Amniotic epithelial cell (primary cell): Measurements from ENCODE around the gene CYS1.
"Not testable (repeated sequence)": the region's sequence is repeated elsewhere in the genome, so short reads cannot be mapped to it uniquely, and the experiment has no call there.

Source experiments
- DNase-seq: peaks from one replicate; pipeline ENCODE4 v3.0.0-alpha.2; 2010; ENCODE audit warnings: low read depth

The CYS1 gene

GRCh38 chr2:10046931-10047330 is 33.3 kb downstream of the CYS1 start:
- DNase-seq: no peak

DNA sequence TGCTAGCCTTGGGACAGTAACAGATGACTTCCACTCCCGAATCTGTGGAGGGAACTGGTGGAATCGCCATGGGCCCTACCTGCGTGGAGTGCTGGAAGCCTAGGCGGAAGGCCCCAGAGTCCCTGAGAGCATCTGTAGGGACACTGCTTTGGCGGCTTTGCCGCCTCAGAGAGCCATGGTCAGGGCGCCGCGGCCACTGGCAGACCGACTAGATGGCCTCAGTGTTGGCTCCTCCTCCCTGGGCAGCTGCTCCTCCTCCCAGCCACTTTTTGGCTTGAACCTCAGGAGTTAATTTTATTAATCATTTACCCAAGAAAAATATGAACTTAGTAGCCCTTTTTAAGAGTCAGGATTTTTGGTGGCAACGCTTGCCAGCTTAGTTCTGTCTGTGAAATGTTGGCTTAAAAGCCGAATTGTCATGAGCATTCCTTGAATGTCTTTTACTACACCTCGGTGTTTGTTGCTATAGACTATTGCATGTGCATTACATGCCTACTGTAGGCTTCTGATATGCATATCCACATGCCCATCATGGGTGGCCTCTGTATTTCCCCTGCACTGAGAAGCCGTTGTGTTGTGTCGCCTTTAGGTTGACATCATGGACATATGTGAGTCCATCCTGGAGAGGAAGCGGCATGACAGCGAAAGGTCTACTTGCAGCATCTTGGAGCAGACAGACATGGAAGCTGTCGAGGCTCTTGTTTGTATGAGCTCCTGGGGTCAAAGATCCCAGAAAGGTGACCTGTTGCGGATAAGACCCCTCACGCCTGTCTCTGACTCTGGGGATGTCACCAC is 34.5 kb downstream of the CYS1 start:
- no peak for DNase-seq

- peak; percentile 87 for DNase-seq
Observed at GRCh38 chr2:10043906-10044601, 36.2 kb downstream of the CYS1 start.

- DNase-seq: peak; percentile 82
Observed at GRCh38 chr2:10043256-10043905, 36.8 kb downstream of the CYS1 start, which contains the start of gene KLF11. Gene KLF11, plus strand, starts transcription at chr2:10043550. Its CDS starts 167 bp downstream, at chr2:10043717.

DNA sequence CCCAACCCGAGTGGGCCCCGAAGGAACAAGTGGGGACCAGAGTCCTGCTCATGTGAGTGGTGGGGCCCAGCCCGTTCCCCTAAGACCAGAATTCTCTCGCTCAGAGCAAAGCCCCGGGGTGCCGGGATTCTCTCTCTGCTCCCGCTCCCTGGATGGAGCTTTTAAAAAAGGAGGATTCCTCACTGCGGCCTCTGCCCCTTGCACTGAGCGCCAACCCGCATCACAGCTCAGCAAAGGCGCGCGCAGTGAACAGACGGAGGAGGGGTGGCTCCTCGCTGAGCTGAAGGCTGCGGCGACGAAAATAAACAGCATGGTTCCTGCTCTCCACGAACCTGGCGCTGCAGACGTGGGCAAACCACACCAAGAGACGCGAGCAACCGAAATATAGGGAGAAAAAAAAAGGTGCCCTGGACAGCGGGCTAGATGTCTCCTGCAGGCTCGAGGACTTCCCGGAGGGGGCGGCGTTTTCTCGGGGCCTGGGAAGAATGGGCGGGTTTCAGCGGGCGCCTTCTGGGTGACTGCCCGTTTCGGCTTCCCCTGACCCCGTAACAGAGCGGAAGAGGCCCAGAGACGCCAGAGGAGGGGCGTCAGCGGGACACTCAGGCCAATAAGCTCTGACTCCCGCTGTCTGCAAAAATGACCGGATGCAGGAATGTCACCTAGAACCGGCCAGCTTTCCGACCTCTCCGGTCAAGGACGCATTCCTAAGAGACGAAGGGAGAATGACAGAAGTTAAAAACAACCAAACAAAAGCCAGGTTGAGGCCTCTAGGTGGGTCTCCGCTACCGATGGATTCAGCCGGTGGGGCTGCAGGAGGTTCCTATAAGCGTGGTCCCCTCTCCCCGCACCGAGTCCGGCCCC is 37.7 kb downstream of the CYS1 start:
- peak; percentile 63 for DNase-seq

GRCh38 chr2:10041711-10042110 is 38.5 kb downstream of the CYS1 start:
- no peak for DNase-seq

DNA sequence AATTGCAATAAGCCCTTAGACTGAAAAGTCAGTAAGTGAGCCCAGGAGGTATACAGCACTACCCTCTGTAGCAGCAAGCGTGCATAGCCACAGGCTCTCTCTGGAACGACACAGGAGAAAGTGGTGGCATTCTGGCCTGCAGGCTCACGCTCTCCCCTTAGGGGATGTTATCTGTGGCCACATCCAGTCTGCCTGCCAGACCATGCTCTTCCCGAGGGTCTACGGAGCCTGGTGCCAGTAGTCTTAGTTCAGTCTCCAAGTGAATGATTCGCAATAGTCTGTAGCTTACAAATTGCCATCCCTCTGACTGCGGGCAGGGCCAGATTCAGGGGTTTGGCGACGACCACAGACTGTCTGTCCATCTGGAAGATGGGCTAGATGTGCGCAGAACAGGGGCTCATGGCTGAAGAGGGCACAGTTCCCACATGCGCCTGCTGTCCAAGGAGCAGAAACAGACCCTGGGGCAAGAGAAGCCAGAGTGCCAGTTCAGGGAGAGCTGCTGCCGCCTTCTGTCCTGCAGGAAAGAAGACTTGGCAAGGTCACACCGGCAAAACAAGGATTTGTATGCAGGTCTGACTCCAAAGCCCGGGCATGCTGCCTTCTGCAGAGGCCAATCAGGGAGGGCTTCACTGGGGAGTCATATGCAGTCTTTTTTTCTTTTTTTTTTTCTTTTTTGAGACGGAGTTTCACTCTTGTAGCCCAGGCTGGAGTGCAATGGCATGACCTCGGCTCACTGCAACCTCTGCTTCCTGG is 40.4 kb downstream of the CYS1 start:
- DNase-seq: no peak

DNA sequence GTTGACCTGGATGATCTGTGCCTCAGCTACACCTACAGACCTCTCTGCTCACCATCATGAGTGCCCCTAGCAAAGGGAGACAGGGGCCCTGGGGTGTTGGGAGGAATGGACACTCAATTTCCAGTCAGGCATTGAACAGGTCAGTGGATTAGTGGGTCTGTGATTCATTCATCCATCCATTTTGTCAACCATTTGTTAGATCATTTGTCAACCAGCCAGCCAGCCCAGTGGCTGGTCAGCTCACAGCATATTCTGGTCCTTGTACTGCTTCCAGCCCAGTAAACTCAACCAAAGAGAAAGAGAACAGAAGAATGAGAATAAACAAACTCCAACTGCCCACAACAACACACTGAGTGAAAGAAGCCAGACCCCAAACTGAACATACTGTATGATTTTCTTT is 41.5 kb downstream of the CYS1 start:
- DNase-seq: no peak

GRCh38 chr2:10038123-10038522 is 42.1 kb downstream of the CYS1 start:
- DNase-seq: no peak

DNA sequence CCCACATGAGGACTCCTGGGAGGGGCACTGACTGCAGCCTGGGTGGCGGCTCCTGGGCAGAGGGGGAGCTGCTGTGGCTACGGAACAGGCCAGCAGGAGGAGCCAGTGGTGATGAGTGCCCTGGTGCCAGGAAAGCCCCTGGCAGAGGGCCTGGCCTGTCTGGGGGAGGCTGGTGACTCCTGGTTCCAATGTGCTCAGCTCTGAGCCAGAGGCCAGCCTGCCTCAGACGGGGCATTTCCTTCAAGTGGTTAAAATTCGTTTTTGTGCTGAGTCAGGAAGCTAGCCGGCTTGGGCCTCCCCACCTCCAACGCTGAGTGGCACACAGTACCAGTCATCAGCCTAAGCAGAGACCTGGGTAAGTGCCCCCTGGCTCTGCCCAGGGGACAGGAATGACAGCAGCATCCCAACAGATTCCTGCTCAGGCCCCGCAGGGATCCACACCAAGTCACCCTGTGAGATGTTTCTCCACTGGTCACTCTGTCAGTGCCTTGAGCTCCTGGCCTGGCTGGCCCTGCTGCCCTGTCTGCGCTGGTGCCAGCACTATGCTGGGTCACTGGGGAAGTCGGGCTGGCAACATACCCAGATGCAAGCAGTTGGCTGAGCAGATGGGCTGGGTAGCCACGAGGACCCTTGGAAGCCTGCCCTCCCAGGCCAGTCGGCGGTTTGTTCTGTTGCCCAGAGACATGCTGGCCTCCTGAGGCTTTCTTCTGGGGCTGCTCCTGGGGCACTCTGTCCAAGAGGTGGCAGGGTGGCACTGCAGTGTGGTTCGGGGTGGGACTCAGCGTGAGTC is 43.9 kb downstream of the CYS1 start:
- DNase-seq: peak; percentile 52

- DNase-seq: no peak
Observed at GRCh38 chr2:10035633-10036032, 44.6 kb downstream of the CYS1 start.

DNA sequence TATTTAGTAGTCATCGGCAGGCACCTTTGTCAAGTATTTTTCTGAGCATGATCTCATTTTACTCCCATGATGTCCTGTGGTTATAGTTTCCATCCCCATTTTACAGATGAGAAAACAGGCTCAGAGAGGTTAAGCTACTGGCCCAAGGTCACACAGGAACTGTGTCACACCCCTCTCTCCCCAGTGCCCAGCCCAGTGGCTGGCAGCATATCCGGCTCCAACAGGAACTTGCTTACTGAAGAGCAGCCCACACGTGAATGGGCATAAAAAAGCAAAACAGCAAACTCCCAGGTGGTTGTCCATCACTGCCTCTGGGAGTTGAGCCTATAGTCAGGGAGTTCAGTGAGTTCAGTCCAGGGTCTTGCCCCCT is 45.2 kb downstream of the CYS1 start:
- DNase-seq: no peak

GRCh38 chr2:10034333-10035052 is 45.7 kb downstream of the CYS1 start:
- no peak for DNase-seq

DNA sequence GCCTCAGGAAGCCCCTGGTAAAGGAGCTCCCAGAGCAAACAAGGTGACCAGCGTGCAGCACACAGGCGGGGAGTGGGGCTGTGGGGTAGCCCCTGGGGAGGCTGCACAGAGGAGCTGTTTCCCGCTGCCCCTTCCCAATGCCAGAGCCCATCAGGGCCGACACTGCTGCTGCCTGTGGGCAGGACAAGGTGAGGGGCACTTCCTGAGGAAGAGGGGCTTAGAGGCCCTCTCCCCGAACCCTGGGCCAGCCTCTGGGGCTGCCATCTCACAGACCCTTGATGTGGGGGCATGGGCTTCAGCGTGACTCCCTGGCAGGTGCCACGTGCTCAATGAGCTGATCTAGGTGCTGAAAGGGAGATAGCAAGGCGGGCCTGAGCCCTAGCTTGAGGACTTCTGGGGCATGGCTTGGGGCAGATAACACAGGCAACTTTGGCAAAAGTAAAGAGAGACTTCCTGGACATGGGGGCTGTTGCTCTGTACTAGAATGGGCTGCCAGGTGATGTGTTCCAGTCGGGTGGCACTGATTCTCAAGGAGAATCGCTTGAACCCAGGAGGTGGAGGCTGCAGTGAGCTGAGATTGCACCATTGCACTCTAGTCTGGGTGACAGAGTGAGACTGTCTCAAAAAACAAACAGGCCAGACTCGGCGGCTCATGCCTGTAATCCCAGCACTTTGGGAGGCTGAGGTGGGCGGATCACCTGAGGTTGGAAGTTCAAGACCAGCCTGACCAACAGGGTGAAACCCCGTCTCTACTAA is 46.8 kb downstream of the CYS1 start:
- no peak for DNase-seq

DNA sequence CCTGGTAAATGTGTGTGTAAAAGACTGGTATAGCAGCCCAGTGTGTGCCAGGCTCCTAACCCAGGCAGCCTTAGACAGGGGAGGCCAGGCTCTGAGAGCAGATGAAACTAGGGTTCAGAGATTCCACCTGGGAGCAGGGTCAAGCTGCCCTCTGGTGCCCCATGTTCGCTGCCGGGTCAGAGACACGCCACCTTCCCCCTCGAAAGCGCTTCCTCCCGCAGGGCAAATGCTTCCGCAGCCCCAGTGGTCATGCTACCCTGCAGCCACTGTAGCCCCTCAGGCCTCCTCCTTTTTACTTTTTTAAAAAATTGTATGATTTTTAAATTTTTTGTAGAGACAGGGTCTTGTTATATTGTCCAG is 47.5 kb downstream of the CYS1 start:
- no peak for DNase-seq

GRCh38 chr2:10031886-10032745 is 48.1 kb downstream of the CYS1 start:
- DNase-seq: no peak

GRCh38 chr2:10030798-10031197 is 49.4 kb downstream of the CYS1 start:
- DNase-seq: not testable (repeated sequence)

DNA sequence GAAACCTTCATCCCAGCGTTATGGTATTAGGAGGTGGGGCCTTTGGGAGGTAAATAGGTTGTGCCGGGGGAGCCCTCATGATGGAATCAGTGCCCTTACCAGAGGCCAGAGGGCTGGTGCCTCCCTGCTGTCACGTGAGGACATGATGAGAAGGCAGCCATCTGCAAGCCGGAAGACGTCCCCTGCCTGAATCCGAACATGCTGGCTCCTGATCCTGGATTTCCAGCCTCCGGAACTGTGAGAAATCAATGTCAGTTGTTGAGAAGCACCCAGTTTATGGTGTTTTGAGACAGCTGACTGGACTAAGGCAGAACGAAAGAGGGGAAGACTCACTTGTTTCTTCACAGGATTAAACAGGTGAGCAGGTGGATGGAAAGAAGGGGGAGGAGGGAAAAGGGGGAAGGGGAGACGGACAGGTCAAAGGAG is 49.9 kb downstream of the CYS1 start:
- DNase-seq: peak; percentile 25
